Activated naive CD8-positive, alpha-beta T cell treated with anti-CD3 and anti-CD28 coated beads, Interleukin-2, amount 10 ng/mL, durations not matched to agents 7 days and 5 days (primary cell): ENCODE measurements around the gene UBQLN2. TPM values are rescaled to one million over a fixed set of nuclear protein-coding genes. Genes with fewer than 3 reads are reported as not detected.
"Not testable (repeated sequence)": the region's sequence is repeated elsewhere in the genome, so short reads cannot be mapped to it uniquely, and the experiment has no call there.

Experiments
- ATAC-seq: fragments of 150-1000 bp; cut with Tn5 transposase; one replicate; pipeline ENCODE4 v1.10.0; 2021; ENCODE audit warnings: low read depth, moderate library complexity
- POLR2A ChIA-PET: fragments of 350-600 bp; sonication (Branson Sonifier 250); formaldehyde crosslinking; loops from one replicate; lab custom pipeline; 2021; ENCODE audit warnings: antibody characterized with exemption; lab: Charles Lee
- DNase-seq: peaks from one replicate; pipeline ENCODE4 v3.0.0; 2021
- H3K27ac Mint-ChIP-seq: one replicate; pipeline ENCODE4 v1.8.0; 2022; ENCODE audit warnings: mild to moderate bottlenecking, mixed read lengths
- H3K27me3 Mint-ChIP-seq: one replicate; pipeline ENCODE4 v1.8.0; 2022; ENCODE audit warnings: mild to moderate bottlenecking, moderate library complexity, mixed read lengths
- H3K36me3 Mint-ChIP-seq: one replicate; pipeline ENCODE4 v1.8.0; 2021; ENCODE audit warnings: mild to moderate bottlenecking, mixed read lengths
- H3K4me1 Mint-ChIP-seq: one replicate; pipeline ENCODE4 v1.8.0; 2021; ENCODE audit warnings: mixed read lengths
- H3K4me3 Mint-ChIP-seq: one replicate; pipeline ENCODE4 v1.8.0; 2022; ENCODE audit warnings: mild to moderate bottlenecking, moderate library complexity, mixed read lengths
- H3K9me3 Mint-ChIP-seq: one replicate; pipeline ENCODE4 v1.8.0; 2021; ENCODE audit warnings: mixed read lengths
- total RNA-seq, 2 experiments: library from RNA; stranded (reverse); gene quantifications; one replicate each; pipeline ENCODE4 v1.2.3, GENCODE V29; 2021

UBQLN2 gene
- total RNA-seq, 2 experiments from 2014 or later = 47.9 to 48.0 TPM

- ATAC-seq (no peak), DNase-seq (no peak)
- peaks cover 26% of the 10 kb centered on the region for H3K4me1 Mint-ChIP-seq
- POLR2A ChIA-PET = no interaction called here
- no peaks in the 10 kb centered on the region for H3K27me3 Mint-ChIP-seq
- no peak overlapping the region for H3K27ac Mint-ChIP-seq
- no peak overlapping the region for H3K4me3 Mint-ChIP-seq
- peaks cover 3% of the 10 kb centered on the region for H3K9me3 Mint-ChIP-seq
- peaks cover 55% of the 10 kb centered on the region for H3K36me3 Mint-ChIP-seq
Measured at GRCh38 chrX:56576721-56577120, 13.3 kb downstream of the UBQLN2 start.

GRCh38 chrX:56588397-56589188, 25.2 kb downstream of the UBQLN2 start:
- DNase-seq (no peak), ATAC-seq (no peak)
- no peaks in the 10 kb centered on the region for H3K27me3 Mint-ChIP-seq
- POLR2A ChIA-PET = no interaction called here
- H3K4me1 Mint-ChIP-seq = peaks cover 1% of the 10 kb centered on the region
- peaks cover 38% of the 10 kb centered on the region for H3K36me3 Mint-ChIP-seq
- no peak overlapping the region for H3K27ac Mint-ChIP-seq
- peaks cover 4% of the 10 kb centered on the region for H3K9me3 Mint-ChIP-seq
- H3K4me3 Mint-ChIP-seq = no peak overlapping the region

DNA sequence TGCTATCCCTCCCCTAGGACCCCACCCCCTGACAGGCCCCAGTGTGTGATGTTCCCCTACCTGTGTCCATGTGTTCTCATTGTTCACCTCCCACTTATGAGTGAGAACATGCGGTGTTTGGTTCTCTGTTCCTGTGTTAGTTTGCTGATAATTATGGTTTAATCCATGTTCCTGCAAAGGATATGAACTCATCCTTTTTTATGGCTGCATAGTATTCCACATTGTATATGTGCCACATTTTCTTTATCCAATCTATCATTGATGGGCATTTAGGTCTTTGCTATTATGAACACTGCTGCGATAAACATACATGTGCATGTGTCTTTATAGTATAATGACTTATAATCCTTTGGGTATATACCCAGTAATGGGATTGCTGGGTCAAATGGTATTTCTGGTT, 28.4 kb downstream of the UBQLN2 start:
- H3K36me3 Mint-ChIP-seq = peaks cover 44% of the 10 kb centered on the region
- not testable (repeated sequence) for H3K27ac Mint-ChIP-seq, H3K9me3 Mint-ChIP-seq

GRCh38 chrX:56600141-56600540, 36.7 kb downstream of the UBQLN2 start:
- DNase-seq (no peak), ATAC-seq (no peak)
- Mint-ChIP-seq H3K36me3 (peaks cover 29% of the 10 kb centered on the region), H3K9me3 (peaks cover 3% of the 10 kb centered on the region), H3K4me1 (peaks cover 7% of the 10 kb centered on the region), H3K27me3 (no peaks in the 10 kb centered on the region), H3K4me3 (no peak overlapping the region), H3K27ac (no peak overlapping the region)
- POLR2A ChIA-PET = no interaction called here

More for the DNA sequence above, 28.4 kb downstream of the UBQLN2 start:
- H3K27me3 Mint-ChIP-seq, POLR2A ChIA-PET, H3K4me1 Mint-ChIP-seq, H3K4me3 Mint-ChIP-seq, DNase-seq, ATAC-seq: not testable (repeated sequence)

DNA sequence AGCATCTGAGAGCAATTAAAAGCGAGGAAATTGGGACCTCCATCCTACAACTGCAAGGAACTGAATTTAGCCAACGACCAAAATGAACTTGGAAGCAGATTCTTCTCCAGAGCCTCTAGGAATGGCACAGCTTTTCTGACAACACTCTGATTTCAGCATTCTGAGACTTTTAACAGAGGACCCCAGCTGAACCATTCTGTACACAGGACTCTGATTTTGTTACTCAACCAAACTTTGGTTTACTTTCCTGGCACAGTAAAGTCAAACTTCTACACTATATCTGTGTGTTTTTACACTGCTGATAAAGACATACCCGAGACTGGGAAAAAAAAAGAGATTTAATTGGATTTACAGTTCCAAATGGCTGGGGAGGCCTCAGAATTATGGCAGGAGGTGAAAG, 37.6 kb downstream of the UBQLN2 start:
- peaks cover 3% of the 10 kb centered on the region for H3K9me3 Mint-ChIP-seq
- POLR2A ChIA-PET = no interaction called here
- peaks cover 26% of the 10 kb centered on the region for H3K36me3 Mint-ChIP-seq
- peaks cover 4% of the 10 kb centered on the region for H3K4me1 Mint-ChIP-seq
- no peak overlapping the region for H3K27ac Mint-ChIP-seq
- no peak overlapping the region for H3K4me3 Mint-ChIP-seq
- DNase-seq (no peak), ATAC-seq (no peak)
- H3K27me3 Mint-ChIP-seq = no peaks in the 10 kb centered on the region

DNA sequence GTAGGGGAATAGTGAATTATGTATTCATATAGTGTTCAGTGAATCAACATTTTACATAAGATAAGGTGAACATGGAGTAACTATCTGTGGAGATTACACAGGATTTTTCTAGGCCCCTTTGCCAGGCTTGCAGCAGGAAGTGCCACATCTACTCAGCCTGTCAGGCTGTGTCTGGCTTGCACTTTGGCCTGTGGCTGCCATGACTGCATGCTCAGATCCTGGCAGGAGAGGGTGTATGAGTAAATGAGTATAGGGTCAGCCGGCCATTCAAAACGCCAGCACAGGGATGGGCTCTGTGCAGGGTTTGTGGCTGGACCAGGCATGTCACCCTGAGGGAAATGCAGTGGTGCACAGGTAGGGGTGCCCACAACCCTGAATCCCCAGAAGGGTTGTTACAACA, 51.9 kb downstream of the UBQLN2 start:
- peak overlapping the region; percentile 46 for H3K27ac Mint-ChIP-seq
- no peaks in the 10 kb centered on the region for H3K27me3 Mint-ChIP-seq
- peaks cover 1% of the 10 kb centered on the region for H3K4me1 Mint-ChIP-seq
- POLR2A ChIA-PET = no interaction called here
- no peaks in the 10 kb centered on the region for H3K9me3 Mint-ChIP-seq
- no peaks in the 10 kb centered on the region for H3K36me3 Mint-ChIP-seq
- no peak overlapping the region for H3K4me3 Mint-ChIP-seq
- DNase-seq (no peak), ATAC-seq (no peak)

Other genes with a start within 250 kb of the UBQLN2 start
- 10 to 100 TPM; 47.0 to 48.5 TPM for gene NBDY, start 165.6 kb downstream of the UBQLN2 start, total RNA-seq